HUDEP-2 (cell line): ENCODE measurements around the gene ANKIB1.

Experiments
- DNase-seq, 76 experiments: peaks; one replicate each; lab custom pipeline; 2025; ENCODE audit not compliant: unreplicated experiment in 76 of 76; lab: John Stamatoyannopoulos, UW

Gene ANKIB1

GRCh38 chr7:92446869-92447344 lies 201.1 kb downstream of the ANKIB1 start:
- no peak for DNase-seq

GRCh38 chr7:92447345-92448204 lies 201.8 kb downstream of the ANKIB1 start, which contains the start of gene GATAD1:
TSS of gene GATAD1 (plus strand) at chr7:92447482. CDS start at chr7:92447730, 248 bp downstream.
- peak in 73 of 76 experiments; percentile 23 to 92 (median 78) for DNase-seq

GRCh38 chr7:92448205-92448747 lies 202.5 kb downstream of the ANKIB1 start:
- DNase-seq: peak in 60 of 76 experiments; percentile 6 to 66 (median 35)
